Smooth muscle cell of trachea (primary cell): ENCODE data around the gene BCO2. TPM values are rescaled to one million over a fixed set of nuclear protein-coding genes. Genes with fewer than 3 reads are reported as not detected.

Experiments
- total RNA-seq: library from RNA; depleted of rRNA; stranded (reverse); fragments of >200 nt; gene quantifications from 2 replicates; pipeline ENCODE4 v1.2.1, GENCODE V29; 2014

BCO2 gene, protein sequence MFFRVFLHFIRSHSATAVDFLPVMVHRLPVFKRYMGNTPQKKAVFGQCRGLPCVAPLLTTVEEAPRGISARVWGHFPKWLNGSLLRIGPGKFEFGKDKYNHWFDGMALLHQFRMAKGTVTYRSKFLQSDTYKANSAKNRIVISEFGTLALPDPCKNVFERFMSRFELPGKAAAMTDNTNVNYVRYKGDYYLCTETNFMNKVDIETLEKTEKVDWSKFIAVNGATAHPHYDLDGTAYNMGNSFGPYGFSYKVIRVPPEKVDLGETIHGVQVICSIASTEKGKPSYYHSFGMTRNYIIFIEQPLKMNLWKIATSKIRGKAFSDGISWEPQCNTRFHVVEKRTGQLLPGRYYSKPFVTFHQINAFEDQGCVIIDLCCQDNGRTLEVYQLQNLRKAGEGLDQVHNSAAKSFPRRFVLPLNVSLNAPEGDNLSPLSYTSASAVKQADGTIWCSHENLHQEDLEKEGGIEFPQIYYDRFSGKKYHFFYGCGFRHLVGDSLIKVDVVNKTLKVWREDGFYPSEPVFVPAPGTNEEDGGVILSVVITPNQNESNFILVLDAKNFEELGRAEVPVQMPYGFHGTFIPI
- 1.5 and 4.4 TPM in 2 replicates for total RNA-seq

DNA sequence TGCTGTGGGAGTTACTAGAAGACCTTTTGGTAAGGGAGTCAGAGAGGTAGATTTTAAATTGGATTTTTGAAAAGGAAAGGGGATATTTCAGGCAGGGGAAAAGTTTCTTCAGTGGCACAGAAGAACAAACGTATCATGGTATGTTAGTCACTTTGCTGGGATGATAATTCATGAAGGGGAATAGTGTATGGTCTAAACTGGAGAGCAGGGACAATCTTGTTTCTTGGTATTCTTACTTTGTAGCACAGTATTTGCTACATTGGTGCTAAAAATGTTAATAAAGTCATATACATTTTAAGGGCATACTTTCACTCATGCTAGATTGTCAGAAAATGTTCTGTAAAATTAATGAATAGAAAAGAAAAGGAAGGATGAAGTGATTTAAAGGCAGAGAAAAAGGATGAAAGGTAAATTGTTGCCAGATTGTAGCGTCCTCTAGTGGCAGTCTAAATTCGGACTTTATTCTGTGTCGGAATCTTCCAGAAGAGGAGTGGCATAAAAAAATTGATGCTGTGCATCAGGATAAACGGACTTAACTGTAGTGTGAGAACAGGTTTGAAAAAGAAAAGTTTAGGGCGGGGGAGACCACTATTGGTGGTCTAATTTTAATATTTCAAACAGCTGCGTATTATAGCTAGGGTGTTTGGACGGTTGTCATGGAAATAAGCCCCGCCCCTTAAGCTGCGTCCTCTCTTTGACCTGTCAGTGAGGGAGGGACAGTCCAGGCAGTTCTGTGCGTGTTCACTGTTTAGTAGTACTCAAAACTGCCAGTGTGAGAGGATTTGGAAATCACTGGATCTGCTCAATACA lies at the start of gene BCO2:
Gene BCO2, plus strand, starts transcription at position 724 of the 810 bp plus-strand sequence. CDS start 90 bp downstream, outside the sequence.

DNA sequence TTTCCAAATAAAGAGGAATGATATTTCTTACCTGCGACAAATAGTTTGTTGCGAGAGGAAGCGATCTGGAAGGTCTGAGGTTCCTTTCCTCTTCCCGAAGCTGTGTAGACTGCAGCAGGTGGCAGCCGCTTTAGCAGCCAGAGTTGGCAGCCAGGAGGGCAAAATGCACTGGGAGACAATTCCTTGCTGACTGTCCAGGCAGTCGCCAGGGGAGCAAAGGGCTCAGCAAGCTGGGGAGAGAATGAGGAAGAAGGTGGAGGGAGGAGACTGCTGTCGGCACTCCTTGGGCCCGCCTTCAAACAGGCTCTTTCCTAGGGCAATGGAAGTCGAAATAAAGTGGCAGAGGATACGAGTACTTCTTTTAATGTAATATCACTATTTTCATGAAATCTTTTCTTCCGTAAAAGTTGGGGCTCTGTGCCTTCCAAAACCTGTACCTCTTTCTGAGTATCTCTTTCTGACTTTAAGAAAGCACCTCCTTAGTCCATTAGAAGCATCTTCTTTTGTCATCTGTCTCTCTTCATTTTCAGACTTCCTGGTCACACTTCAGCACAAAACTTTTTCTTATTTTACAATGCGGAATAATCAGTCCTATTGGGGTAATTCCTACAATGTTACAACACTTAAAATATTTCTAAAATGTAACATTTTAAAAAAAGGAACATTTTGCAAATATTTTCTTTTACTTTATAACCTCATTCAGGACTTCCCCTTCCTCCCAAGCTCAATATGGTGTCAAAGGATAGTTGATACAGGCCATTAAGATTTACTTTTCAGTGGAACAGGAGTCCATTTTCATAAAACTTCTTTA lies 11.2 kb upstream of the BCO2 start, which contains the start of gene IL18:
Gene IL18, minus strand, starts transcription at position 220 of the 811 bp plus-strand sequence. CDS start 9,041 bp downstream, outside the sequence.

DNA sequence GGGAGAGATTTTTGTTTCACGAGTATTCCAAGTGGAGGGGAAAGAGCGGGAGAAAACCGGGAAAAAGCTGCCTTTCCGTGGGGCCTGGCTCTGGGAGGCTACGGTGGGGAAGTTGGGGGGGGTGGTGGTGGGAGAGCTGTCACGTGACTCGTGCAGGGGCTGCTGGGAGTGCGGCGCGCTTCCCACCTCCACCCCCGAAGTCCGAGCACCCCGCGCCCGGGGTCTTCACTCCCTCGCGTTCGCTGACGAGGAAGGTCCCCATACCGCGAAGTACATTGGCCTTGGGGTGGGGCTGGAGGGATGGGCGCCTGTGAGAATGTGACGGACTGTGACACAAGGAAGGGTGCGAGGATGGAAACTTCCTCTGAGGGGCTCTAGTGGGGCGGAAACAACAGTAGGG lies 8.2 kb upstream of the BCO2 start, which contains the start of gene TEX12:
Gene TEX12, plus strand, starts transcription at position 228 of the 400 bp plus-strand sequence. CDS start 1,897 bp downstream, outside the sequence.

DNA sequence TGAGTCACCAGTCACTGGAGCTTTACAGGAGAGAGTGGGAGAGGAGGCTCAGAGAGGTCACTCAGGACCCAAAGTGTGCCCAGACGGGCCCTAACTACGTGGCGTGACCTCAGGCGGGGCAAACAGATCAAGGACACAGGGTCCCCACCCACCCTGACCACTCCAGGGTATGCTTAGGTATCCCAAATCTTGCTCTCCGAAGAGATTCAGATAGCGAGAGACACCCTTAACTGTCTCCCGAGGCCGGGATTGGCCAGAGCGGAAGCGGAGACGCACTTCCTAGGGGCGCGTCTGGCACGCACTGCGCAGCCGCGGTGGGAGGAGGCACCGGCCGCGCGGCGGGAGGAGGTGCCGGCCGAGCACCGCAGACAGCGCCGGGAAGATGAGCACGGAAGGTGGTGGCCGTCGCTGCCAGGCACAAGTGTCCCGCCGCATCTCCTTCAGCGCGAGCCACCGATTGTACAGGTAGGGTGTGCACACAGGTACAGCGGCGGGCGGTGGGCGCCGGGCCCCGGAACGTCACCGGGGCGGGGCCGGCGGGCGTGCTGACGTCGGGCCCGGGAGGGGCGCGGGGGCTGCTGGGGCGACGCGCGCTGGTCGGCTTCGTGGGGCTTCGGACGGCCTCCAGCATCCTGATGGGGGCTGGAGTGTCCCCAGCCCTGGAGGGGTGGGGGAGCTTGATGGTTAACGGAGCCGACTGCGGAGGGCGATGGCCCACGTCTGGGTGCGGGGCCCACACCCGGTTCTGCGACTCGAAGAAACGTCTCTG lies 50.9 kb downstream of the BCO2 start, which contains the start of gene PTS:
Gene PTS, plus strand, starts transcription at position 367 of the 769 bp plus-strand sequence. Its CDS starts 16 bp downstream, at position 383.

DNA sequence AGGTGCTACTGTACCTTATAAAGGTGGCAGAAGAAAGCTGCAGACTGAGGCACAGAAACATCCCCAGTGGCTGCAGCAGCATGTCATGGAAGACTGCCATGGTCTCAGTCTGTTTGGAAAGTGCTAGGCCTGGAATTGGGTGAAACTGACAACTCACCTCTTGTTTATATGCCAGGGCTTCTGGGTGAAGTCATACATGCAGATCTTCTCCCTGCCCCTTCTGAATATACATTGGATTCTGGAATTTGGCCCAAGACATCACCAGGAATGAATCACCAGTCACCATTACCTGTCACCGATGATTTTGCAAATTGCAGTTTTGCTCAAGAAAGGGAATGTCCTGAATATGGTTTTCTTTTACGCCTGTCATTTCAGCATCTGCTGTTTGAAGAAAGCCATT lies 85.2 kb downstream of the BCO2 start, which contains the start of gene PLET1:
Gene PLET1, minus strand, starts transcription at position 371 of the 400 bp plus-strand sequence. Its CDS starts 271 bp downstream, at position 100.

Other genes starting within 250 kb of the BCO2 start
- 17.2 and 22.0 TPM in 2 replicates for gene DIXDC1, start 238.2 kb upstream of the BCO2 start, total RNA-seq
- 26.1 and 31.9 TPM in 2 replicates for gene DLAT, start 150.1 kb upstream of the BCO2 start, total RNA-seq
- gene PIH1D2, start 101.5 kb upstream of the BCO2 start, total RNA-seq, result 1.5 and 4.4 TPM in 2 replicates
- 16.4 and 18.3 TPM in 2 replicates for gene NKAPD1, start 101.2 kb upstream of the BCO2 start, total RNA-seq
- 27.5 and 37.2 TPM in 2 replicates for gene TIMM8B, start 88.8 kb upstream of the BCO2 start, total RNA-seq
- gene SDHD, start 88.6 kb upstream of the BCO2 start, total RNA-seq, result 188 and 273 TPM in 2 replicates
- 0.33 and 0.87 TPM in 2 replicates for gene IL18, start 11.4 kb upstream of the BCO2 start, total RNA-seq
- gene TEX12, start 8.1 kb upstream of the BCO2 start, total RNA-seq, result 0.15 TPM in 1 of 2 replicates, not detected in the other
- 27.6 and 43.9 TPM in 2 replicates for gene PTS, start 50.9 kb downstream of the BCO2 start, total RNA-seq
- gene PLET1, start 85.3 kb downstream of the BCO2 start, total RNA-seq, result not detected in 2 replicates